Measurements from ENCODE around the gene ZDHHC20. TPM values are rescaled to one million over a fixed set of nuclear protein-coding genes. Genes with fewer than 3 reads are reported as not detected.

The ZDHHC20 gene
- polyA plus RNA-seq, 3 donors, result 78.1 to 87.4 (median 83.4) TPM

- DNase-seq (ENCODE audit: low read depth in 3 of 3, low spot score in 2 of 3), result no peak
These were observed 130.1 kb downstream of the ZDHHC20 start for GRCh38 chr13:21328836-21329477.

- DNase-seq (ENCODE audit: low read depth in 3 of 3, low spot score in 2 of 3), result no peak
These were observed 130.9 kb downstream of the ZDHHC20 start for GRCh38 chr13:21328201-21328600.

GRCh38 chr13:21326155-21327031 lies 132.7 kb downstream of the ZDHHC20 start:
- no peak for DNase-seq (ENCODE audit: low read depth in 3 of 3, low spot score in 2 of 3)

GRCh38 chr13:21324803-21325202 lies 134.3 kb downstream of the ZDHHC20 start:
- no peak for DNase-seq (ENCODE audit: low read depth in 3 of 3, low spot score in 2 of 3)

GRCh38 chr13:21322988-21323387 lies 136.1 kb downstream of the ZDHHC20 start:
- no peak for DNase-seq (ENCODE audit: low read depth in 3 of 3, low spot score in 2 of 3)

Other genes starting within 250 kb of the ZDHHC20 start
- 100 to 1,000 TPM; 106 to 113 (median 113) TPM for gene MICU2, start 144.9 kb upstream of the ZDHHC20 start, polyA plus RNA-seq (ENCODE audit: insufficient read length in 3 of 3)
- gene FGF9, start 211.8 kb upstream of the ZDHHC20 start, polyA plus RNA-seq (ENCODE audit: insufficient read length in 3 of 3), result 10 to 100 TPM; 13.9 to 16.5 (median 16.3) TPM